Measurements from ENCODE around the gene CD226.
"Not testable (repeated sequence)": the region's sequence is repeated elsewhere in the genome, so short reads cannot be mapped to it uniquely, and the experiment has no call there.

CD226 gene

DNA sequence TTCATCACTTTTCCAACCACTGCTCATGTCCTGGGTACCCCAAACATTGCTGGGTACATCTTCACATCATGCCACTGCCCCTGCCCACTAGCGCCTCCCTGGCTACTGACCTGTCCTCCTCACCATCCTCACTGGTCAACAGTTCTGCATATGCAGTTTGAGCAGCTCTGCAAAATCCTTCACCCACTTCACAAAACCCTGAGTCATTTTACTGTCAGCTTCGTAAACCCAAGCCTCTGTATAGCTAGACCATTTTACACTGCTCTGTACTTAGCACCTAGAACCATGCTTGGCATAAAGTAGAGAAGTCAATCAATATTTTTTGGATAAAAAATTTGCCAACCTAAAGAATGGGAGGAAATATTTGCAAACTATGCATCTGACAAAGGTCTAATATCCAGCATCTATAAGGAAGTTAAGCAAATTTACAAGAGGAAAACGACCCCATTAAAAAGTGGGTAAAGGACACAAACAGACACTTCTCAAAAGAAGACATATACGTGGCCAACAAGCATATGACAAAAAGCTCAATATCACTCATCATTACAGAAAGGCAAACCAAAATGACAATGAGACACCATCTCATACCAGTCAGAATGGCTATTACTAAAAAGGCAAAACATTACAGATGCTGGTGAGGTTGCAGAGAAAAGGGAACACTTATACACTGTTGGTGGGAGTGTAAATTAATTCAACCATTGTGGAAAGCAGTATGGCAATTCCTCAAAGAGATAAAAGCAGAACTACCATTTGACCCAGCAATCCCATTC is 48.3 kb downstream of the CD226 start:
- DNase-seq, result not testable (repeated sequence)

- DNase-seq, result no peak
Measured at GRCh38 chr18:69898241-69898861, 49.3 kb downstream of the CD226 start.

DNA sequence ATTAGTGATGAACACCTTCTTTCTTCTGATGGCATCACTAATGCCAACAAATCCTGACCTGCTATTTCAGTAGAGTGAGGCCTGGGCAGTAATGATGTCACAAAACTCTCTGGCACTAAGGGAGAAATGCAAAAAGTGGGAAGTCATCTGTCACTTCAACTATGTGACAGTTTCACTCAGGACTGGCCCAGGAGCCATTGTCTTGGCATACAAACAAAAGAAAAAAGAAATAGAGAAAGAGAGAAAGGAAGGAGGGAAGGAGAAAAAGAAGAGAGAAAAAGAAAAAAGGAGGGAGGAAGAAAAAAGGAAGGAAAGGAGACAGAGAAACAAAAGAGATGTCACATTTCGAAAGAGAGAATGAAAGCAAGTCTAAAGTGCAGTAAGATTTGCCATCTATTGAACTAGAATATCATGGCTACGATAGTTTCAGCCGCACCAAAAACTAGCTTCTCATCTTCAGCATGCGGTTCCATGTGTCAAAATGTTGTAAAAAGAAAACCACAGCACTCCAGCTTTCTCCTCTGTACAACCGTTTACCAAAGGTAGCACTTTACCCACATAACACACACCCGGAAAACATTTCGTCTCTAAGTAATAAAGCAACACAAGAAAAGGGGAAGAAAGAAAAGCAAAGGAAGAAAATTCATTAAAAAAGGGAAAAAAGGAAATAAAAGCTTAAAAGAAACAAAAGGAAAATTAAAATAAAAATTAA is 50.1 kb downstream of the CD226 start:
- no peak for DNase-seq

- no peak for DNase-seq
Measured at GRCh38 chr18:69895066-69896047, 52.3 kb downstream of the CD226 start.

- DNase-seq, result no peak
Measured at GRCh38 chr18:69894467-69894866, 53.2 kb downstream of the CD226 start.

DNA sequence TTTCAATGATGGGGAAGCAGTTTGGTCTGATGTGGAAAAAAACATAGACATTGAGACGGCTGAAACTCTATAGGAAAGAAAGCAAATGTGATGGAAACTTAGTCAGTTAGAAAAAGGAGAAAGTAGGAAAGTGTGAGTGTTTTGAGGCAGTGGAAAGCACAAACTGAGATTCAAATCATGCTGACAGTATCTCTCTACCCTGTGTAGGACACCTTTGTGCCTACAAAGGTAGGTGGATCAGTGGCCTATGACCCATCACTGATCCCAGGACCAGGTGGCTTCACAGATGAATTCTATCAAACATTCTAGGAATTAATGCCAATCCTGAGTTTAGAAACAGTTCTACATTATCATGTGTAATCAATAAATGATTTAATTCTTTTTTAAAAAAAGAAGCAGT is 57.1 kb downstream of the CD226 start:
- no peak for DNase-seq

- DNase-seq, result no peak
Measured at GRCh38 chr18:69889009-69889408, 58.7 kb downstream of the CD226 start.

GRCh38 chr18:69887256-69887655 is 60.4 kb downstream of the CD226 start:
- no peak for DNase-seq

DNA sequence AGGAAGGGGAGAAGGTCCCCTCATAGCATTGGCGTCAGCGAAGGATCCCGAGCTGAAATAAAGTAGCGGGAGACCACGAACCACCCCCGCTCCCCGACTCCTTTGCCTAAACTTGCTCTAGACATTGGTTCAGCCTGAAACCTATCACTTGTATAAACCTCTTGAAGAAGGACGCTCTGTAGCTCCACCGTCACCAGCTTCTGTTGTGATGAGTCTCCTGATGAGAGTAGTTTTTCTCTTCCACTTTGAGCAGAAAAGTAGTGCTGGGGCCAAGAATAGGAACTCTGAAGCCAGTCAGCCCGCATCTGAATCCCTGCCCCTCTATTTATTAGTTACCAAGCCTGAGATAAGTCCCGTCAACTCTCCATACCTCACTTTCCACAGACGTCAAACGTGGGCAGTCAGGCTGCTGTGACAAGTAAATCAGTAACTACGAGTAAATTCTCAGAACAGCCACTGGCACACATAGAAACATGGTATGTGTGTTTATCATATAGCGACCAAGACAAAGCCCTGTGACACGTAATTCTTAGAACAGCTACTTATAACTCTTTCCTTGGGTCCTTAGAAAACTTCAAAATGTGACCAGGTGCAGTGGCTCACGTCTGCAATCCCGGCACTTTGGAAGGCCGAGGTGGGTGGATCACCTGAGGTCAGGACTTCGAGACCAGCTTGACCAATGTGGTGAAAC is 61.7 kb downstream of the CD226 start:
- DNase-seq, result no peak

- no peak for DNase-seq
Measured at GRCh38 chr18:69885355-69885754, 62.3 kb downstream of the CD226 start.

DNA sequence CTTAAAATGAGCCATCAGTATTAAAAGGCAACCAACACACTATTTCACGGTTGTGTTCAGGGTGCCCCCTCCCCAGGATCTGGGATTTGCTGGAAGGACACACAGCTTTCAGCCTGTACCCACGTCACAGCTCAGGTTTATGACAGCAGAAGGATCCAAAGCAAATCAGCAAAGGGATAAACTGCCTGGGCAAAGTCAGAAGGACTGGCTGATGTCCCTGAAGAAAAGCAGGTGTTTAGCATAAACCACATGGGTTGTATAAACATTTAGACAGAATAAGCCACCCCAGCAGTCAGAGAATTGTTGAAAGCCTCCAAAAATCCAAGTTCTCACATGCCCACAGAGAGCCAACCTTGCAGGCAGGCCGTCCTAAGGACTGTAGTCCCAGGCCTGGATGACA is 63.9 kb downstream of the CD226 start:
- DNase-seq, result no peak

DNA sequence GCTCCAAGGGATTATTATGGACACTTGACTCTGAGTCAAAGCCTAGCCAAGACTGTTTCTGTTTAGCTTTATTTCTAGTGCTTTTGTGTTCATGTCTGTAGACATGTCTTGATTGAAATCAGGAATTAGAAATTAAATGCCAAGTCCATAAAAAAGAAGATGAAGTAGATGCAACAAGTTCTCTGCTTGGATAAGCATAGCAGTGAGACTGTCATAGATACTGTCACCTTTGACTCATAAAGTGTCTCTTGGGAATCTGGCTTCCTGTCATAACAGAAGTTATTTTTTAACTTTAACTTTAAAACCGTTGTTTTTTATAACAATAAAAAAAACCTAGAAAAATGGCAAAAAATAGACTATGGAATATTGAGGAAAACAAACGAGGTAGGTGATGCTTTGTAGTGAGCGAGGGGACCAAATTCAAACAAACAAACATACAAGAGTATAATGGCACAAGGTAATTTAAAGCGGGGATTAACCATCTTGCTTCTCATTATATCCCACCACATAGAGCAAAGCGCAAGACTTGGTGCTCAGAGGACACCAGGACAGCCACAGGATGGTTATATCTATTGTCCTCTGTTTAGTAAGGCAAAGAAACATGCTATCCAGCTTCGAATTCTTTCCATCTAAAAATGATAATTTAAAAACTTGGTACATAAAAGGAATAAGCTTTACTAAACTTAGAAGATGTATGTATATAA is 64.6 kb downstream of the CD226 start:
- DNase-seq, result no peak

DNA sequence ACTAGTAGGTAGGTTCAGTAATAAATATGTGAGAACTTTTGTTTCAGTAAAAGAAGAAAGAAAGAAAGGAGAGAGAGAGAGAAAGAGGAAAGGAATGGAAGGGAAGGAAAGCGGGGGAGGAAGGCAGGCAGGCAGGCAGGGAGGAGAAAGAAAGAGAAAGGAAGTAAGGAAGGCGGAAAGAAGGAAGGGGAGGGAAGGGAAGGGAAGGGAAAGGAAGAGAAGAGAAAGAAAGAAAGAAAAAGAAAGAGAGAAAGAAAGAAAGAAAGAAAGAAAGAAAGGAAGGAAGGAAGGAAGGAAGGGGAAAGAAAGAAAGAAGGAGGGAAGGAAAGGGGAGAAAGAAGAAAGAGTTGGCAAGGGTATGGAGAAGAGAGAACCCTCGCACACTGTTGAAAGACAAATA is 67.6 kb downstream of the CD226 start:
- no peak for DNase-seq

- DNase-seq, result not testable (repeated sequence)
Measured at GRCh38 chr18:69879051-69879450, 68.6 kb downstream of the CD226 start.

DNA sequence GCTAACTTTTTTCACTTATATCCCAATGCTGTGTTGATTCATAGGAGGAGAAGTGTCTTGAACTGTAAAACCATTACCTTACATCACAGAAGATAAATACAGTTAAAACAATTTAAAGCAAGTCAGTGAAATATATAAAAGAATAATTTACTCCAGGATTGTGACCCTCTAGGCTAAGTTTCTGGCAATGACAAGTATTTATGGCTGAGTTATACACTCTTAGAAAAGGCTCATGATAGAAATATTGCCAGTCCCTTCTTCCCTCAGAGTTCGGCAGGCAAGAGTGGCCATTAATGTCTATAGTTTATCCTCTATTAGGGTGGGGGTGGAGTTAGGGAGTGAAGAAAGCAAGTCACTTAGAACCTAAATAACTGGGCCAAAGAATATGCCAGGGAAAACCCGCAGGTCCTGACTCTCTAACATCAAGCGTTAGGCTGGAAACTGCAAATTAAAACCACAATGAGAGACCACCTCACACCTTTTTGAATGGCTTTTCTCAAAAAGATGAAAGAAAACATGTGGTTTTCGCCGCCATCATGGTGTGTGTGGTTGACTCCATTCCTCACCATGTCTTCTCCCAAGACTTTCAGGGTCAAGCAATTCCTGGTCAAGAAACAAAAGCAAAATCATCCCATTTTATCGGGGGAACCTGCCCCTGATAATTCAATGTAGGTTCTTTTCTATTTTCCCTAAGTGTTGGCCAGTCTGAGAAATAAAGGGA is 69.3 kb downstream of the CD226 start:
- DNase-seq, result no peak

- DNase-seq, result no peak
Measured at GRCh38 chr18:69876490-69876889, 71.2 kb downstream of the CD226 start.

- DNase-seq, result no peak
Measured at GRCh38 chr18:69874058-69874457, 73.6 kb downstream of the CD226 start.

GRCh38 chr18:69872661-69873060 is 75.0 kb downstream of the CD226 start:
- no peak for DNase-seq

DNA sequence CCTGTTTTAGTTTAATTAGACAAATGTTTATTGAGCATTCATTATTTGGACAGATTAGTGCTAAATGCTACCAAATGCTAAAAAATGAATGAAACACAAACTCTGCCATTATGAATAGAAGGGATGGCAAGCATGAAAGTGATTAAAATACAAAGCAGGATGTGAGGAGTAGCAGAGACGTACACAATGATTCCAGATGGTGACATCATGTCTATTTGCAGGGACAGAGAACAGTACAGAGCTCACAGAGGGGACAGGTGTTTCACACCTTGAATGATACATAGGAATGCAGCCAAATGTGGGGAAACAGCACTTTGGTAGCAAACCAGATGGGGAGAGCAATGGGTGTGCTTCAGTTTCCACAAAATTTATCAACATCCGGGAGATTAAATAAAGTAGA is 76.3 kb downstream of the CD226 start:
- no peak for DNase-seq

GRCh38 chr18:69870736-69871135 is 76.9 kb downstream of the CD226 start:
- no peak for DNase-seq

GRCh38 chr18:69866212-69866611 is 81.5 kb downstream of the CD226 start:
- DNase-seq, result no peak
